WI38 (cell line): Measurements from ENCODE around the gene CHRM1.
A peak's percentile ranks its signal among the peaks of the same experiment; 100 is the strongest.

Experiments
- H3K4me3 ChIP-seq: 2 replicates; pipeline ENCODE4 v1.5.1; 2011; ENCODE audit warnings: low read depth, mild to moderate bottlenecking, control low read depth, low read length
- CTCF ChIP-seq: IDR thresholded peaks from 2 replicates; pipeline ENCODE4 v1.5.1; 2012; ENCODE audit warnings: low read depth, mild to moderate bottlenecking, control low read depth, low read length

CHRM1 gene

GRCh38 chr11:62888406-62888805, 32.8 kb downstream of the CHRM1 start:
- H3K4me3 ChIP-seq, result no peak overlapping the region
- no peak for TF ChIP-seq CTCF

GRCh38 chr11:62885137-62885750, 35.9 kb downstream of the CHRM1 start:
- TF ChIP-seq CTCF, result no peak
- H3K4me3 ChIP-seq, result no peak overlapping the region

GRCh38 chr11:62883673-62884072, 37.5 kb downstream of the CHRM1 start:
- TF ChIP-seq CTCF, result no peak
- H3K4me3 ChIP-seq, result peak overlapping the region; percentile 98

- peak overlapping the region; percentile 98 for H3K4me3 ChIP-seq
- TF ChIP-seq CTCF, result no peak
These were observed 38.2 kb downstream of the CHRM1 start for GRCh38 chr11:62882788-62883501.

GRCh38 chr11:62882431-62882749, 38.8 kb downstream of the CHRM1 start:
- no peak for TF ChIP-seq CTCF
- H3K4me3 ChIP-seq, result peak overlapping the region; percentile 98

GRCh38 chr11:62881579-62882430, 39.4 kb downstream of the CHRM1 start:
- no peak for TF ChIP-seq CTCF
- peak overlapping the region; percentile 98 for H3K4me3 ChIP-seq
